Transverse colon (tissue), 4 donors: ENCODE measurements around the gene BUD23. TPM values are rescaled to one million over a fixed set of nuclear protein-coding genes. Genes with fewer than 3 reads are reported as not detected.
"Not testable (repeated sequence)": the region's sequence is repeated elsewhere in the genome, so short reads cannot be mapped to it uniquely, and the experiment has no call there.

Source experiments
- DNase-seq: peaks from one replicate; pipeline ENCODE4 v3.0.0-alpha.2; 2019
- H3K27ac ChIP-seq, 4 donors: fragments of 200-600 bp; sonication (generic); 2 replicates each; pipeline ENCODE4 v1.5.1; 2016 to 2018; ENCODE audit warnings: inconsistent platforms in 4 of 4
- H3K27me3 ChIP-seq: fragments of 200-600 bp; sonication (generic); 2 replicates; pipeline ENCODE4 v1.5.1; 2017; ENCODE audit warnings: inconsistent platforms
- H3K36me3 ChIP-seq, 4 donors: fragments of 200-600 bp; sonication (generic); 2 replicates each; pipeline ENCODE4 v1.5.1; 2017 to 2019; ENCODE audit warnings: inconsistent platforms in 4 of 4
- H3K4me1 ChIP-seq, 4 donors: fragments of 200-600 bp; sonication (generic); 2 replicates each; pipeline ENCODE4 v1.5.1; 2017 to 2020; ENCODE audit warnings: inconsistent platforms in 4 of 4
- H3K4me3 ChIP-seq, 4 donors: fragments of 200-600 bp; sonication (generic); 1 replicate in 1 of 4; 2 replicates in 3 of 4; pipeline versions ENCODE4 v1.5.1 to v1.6.1; 2017 to 2019; ENCODE audit warnings: inconsistent platforms in 4 of 4
- H3K9me3 ChIP-seq, 2 donors: fragments of 200-600 bp; sonication (generic); 2 replicates each; pipeline ENCODE4 v1.5.1; 2017 to 2019; ENCODE audit warnings: inconsistent platforms in 2 of 2
- CTCF ChIP-seq, 5 experiments: fragments of 200-600 bp in 3 of 5; fragments of 450-650 bp in 2 of 5; sonication (generic) in 3 of 5; IDR thresholded peaks; 1 replicate in 2 of 5; 2 replicates in 3 of 5; pipeline ENCODE4 v1.5.1; 2016 to 2017; ENCODE audit warnings: antibody characterized with exemption in 5 of 5, inconsistent platforms in 3 of 5, mild to moderate bottlenecking in 2 of 5, moderate library complexity in 1 of 5
- EP300 ChIP-seq: sonication (generic); formaldehyde crosslinking; IDR thresholded peaks from one replicate; pipeline ENCODE4 v1.6.1; 2017; ENCODE audit warnings: antibody characterized with exemption, low read depth
- POLR2A ChIP-seq: fragments of 450-650 bp; IDR thresholded peaks from one replicate; pipeline ENCODE4 v1.6.1; 2016; ENCODE audit warnings: antibody characterized with exemption, mild to moderate bottlenecking, moderate library complexity
- POLR2AphosphoS5 ChIP-seq, 3 donors: sonication (generic); formaldehyde crosslinking; IDR thresholded peaks; one replicate each; pipeline ENCODE4 v1.6.1; 2016; ENCODE audit warnings: antibody characterized with exemption in 3 of 3
- WGBS, 2 donors: methylation state at CpG; one replicate each; pipeline ENCODE4 v1.1.5; 2018; ENCODE audit warnings: low coverage in 1 of 2; 5-methylcytosine and 5-hydroxymethylcytosine counted together
- in situ Hi-C, 4 donors: fragments of 200-750 bp; cut with MboI; loops; one replicate each; pipeline versions ENCODE4 v1.15.0 to v1.15.1; 2017; ENCODE audit warnings: low sequenced_read_pairs in 3 of 4, low pct_ligation_motif_present in 1 of 4, low pct_unique_long_range_greater_than_20kb in 1 of 4
- intact Hi-C: fragments of 100-400 bp; cut with DNase I; formaldehyde crosslinking; loops from one replicate; pipeline ENCODE4 v1.15.1; 2023; ENCODE audit warnings: low total_unique reads
- total RNA-seq, 4 donors: library from RNA; depleted of rRNA; stranded (reverse); fragments of >200 nt; gene quantifications; one replicate each; pipeline ENCODE4 v1.1.0, GENCODE V29; 2016

Gene BUD23
- total RNA-seq, 4 donors from 2014 or later: 12.0 to 55.9 (median 30.3) TPM

GRCh38 chr7:73649576-73649975 lies 33.8 kb upstream of the BUD23 start:
- intact Hi-C loops: no loop called here
- no peak for TF ChIP-seq EP300
- no peak for TF ChIP-seq POLR2AphosphoS5 (IDR thresholded peaks at IDR 0.05)
- TF ChIP-seq CTCF (IDR thresholded peaks at IDR 0.05): no peak
- no peak for TF ChIP-seq POLR2A
- in situ Hi-C loops: loop anchor here in 2 of 4 donors (25.0 kb wide), 1 partner anchor 213 kb away; the partner anchor contains the start of gene TMEM270 (in 2 of the 2)
- DNase-seq: no peak
- 60% methylated on average over 9 of the region's 9 CpGs; no CpG with 5 or more reads in 1 of the 2 donors for WGBS, 2 donors
- Histone ChIP-seq H3K27me3 (peaks cover 36% of the 10 kb centered on the region), H3K9me3 (no peaks in the 10 kb centered on the region), H3K27ac (no peak overlapping the region), H3K4me1 (peaks cover 4 to 15% (median 10%) of the 10 kb centered on the region in 4 donors), H3K36me3 (no peaks in the 10 kb centered on the region), H3K4me3 (no peak overlapping the region)

GRCh38 chr7:73650524-73650923 lies 32.9 kb upstream of the BUD23 start:
- no peak for TF ChIP-seq EP300
- no peak for TF ChIP-seq CTCF (IDR thresholded peaks at IDR 0.05)
- TF ChIP-seq POLR2A: no peak
- no peak for TF ChIP-seq POLR2AphosphoS5 (IDR thresholded peaks at IDR 0.05)
- 69% methylated on average over 5 of the region's 5 CpGs; no CpG with 5 or more reads in 1 of the 2 donors for WGBS, 2 donors
- DNase-seq: no peak
- in situ Hi-C loops: no loop called here
- Histone ChIP-seq H3K4me1 (peaks cover 4 to 15% (median 10%) of the 10 kb centered on the region in 4 donors), H3K27me3 (peaks cover 35% of the 10 kb centered on the region), H3K36me3 (no peaks in the 10 kb centered on the region), H3K9me3 (no peaks in the 10 kb centered on the region), H3K4me3 (no peak overlapping the region), H3K27ac (no peak overlapping the region)
- intact Hi-C loops: no loop called here

GRCh38 chr7:73652541-73652949 lies 30.9 kb upstream of the BUD23 start:
- H3K4me3 ChIP-seq: no peak overlapping the region
- in situ Hi-C loops (no loop called here), intact Hi-C loops (no loop called here)
- no peaks in the 10 kb centered on the region for H3K9me3 ChIP-seq
- H3K27me3 ChIP-seq: peaks cover 17% of the 10 kb centered on the region
- no peak for TF ChIP-seq CTCF (IDR thresholded peaks at IDR 0.05)
- TF ChIP-seq EP300: no peak
- no peak for TF ChIP-seq POLR2A
- TF ChIP-seq POLR2AphosphoS5 (IDR thresholded peaks at IDR 0.05): no peak
- DNase-seq: peak; percentile 55
- no peak overlapping the region for H3K27ac ChIP-seq
- peaks cover 4 to 11% (median 7%) of the 10 kb centered on the region in 4 donors for H3K4me1 ChIP-seq
- H3K36me3 ChIP-seq: no peaks in the 10 kb centered on the region
- WGBS, 2 donors: 36% methylated on average over 11 of the region's 11 CpGs; no CpG with 5 or more reads in 1 of the 2 donors

GRCh38 chr7:73655309-73655708 lies 28.1 kb upstream of the BUD23 start:
- intact Hi-C loops, H3K27me3 ChIP-seq, H3K4me3 ChIP-seq, DNase-seq, H3K4me1 ChIP-seq, H3K9me3 ChIP-seq, H3K36me3 ChIP-seq, in situ Hi-C loops, H3K27ac ChIP-seq: not testable (repeated sequence)
- WGBS, 2 donors: 80 to 88% methylated on average over 3 to 4 of the region's 4 CpGs

GRCh38 chr7:73659983-73660382 lies 23.4 kb upstream of the BUD23 start:
- in situ Hi-C loops (loop anchor here in 1 of 4 donors (10.0 kb wide), 1 partner anchor 65 kb away; no protein-coding TSS in a partner anchor), intact Hi-C loops (loop anchor here (10.0 kb wide), 1 partner anchor 55 kb away; no protein-coding TSS in a partner anchor)
- H3K9me3 ChIP-seq: peaks cover 0 to 4% of the 10 kb centered on the region in 2 donors
- no peak overlapping the region for H3K4me3 ChIP-seq
- H3K27ac ChIP-seq: no peak overlapping the region
- H3K36me3 ChIP-seq: no peaks in the 10 kb centered on the region
- H3K4me1 ChIP-seq: peaks cover 0 to 11% (median 1%) of the 10 kb centered on the region in 4 donors
- no peak for DNase-seq
- 59 to 60% methylated on average over 5 to 8 of the region's 8 CpGs for WGBS, 2 donors
- TF ChIP-seq CTCF (IDR thresholded peaks at IDR 0.05) (no peak), POLR2AphosphoS5 (IDR thresholded peaks at IDR 0.05) (no peak), POLR2A (no peak), EP300 (no peak)
- peaks cover 4% of the 10 kb centered on the region for H3K27me3 ChIP-seq

GRCh38 chr7:73660594-73660993 lies 22.8 kb upstream of the BUD23 start:
- intact Hi-C loops: loop anchor here (10.0 kb wide), 1 partner anchor 56 kb away; no protein-coding TSS in a partner anchor
- peaks cover 3 to 16% (median 6%) of the 10 kb centered on the region in 4 donors for H3K4me1 ChIP-seq
- H3K36me3 ChIP-seq, H3K9me3 ChIP-seq, H3K27ac ChIP-seq, H3K4me3 ChIP-seq, H3K27me3 ChIP-seq, DNase-seq: not testable (repeated sequence)
- in situ Hi-C loops: loop anchor here in 1 of 4 donors (10.0 kb wide), 1 partner anchor 64 kb away; no protein-coding TSS in a partner anchor
- WGBS, 2 donors: 47 to 80% methylated on average over 1 to 4 of the region's 4 CpGs
